Stimulated activated CD4-positive, alpha-beta T cell treated with anti-CD3 and anti-CD28 coated beads, Interleukin-1b, Interleukin-23, amount 100 ng/mL, for 48 hours (primary cell): ENCODE data around the gene PABPN1.

ENCODE experiments used
- DNase-seq: peaks from one replicate; pipeline ENCODE4 v3.0.0-alpha.2; 2020

Gene PABPN1

GRCh38 chr14:23327947-23328744 lies 6.9 kb downstream of the PABPN1 start:
- DNase-seq = peak; percentile 71

DNA sequence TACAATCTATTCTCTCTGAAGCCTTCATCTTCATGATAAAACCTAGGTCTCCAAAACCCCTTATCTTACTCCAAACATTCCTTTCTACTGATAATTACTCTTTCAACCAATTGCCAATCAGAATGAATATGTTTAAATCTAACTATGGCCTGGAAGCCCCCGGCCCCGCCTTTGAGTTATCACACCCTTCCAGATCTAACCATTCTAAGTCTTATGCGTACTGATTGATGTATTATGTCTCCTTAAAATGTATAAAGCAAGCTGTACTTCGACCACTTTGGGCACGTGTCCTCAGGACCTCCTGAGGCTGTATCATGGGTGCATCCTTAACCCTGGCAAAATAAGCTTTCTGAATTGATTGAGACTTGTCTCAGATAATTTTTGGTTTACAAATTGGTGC lies 14.4 kb downstream of the PABPN1 start:
- DNase-seq = no peak

DNA sequence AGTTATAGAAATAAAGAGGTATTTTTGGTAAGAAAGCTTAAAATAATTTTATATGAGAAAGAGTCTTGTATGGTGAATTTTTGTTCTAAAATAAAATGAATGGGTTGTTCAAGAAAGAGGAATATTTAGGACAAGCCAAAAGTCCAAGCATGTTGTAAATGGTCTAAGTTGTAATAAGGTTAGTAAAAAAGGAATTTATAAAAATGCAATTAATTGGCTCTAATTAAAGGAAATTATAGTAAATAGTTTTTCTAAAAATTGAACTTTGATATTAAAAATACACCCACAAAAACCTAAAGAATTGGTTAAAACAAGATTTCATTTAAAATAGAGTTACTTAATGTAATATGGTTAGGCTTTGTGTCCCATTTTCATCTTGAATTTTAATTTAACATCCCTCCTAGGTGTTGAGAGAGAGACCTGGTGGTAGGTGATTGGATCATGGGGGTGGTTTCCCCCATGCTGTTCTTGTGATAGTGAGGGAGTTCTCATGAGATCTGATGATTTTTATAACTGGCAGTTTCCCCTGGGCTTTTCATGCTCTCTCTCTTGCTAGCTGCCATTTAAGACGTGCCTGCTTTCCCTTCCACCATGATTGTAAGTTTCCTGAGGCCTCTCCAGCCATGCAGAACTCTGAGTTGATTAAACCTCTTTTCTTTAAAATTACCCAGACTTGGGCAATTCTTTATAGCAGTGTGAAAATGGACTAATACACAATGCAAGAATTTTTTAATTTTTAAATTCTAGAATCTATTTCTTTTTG lies 18.4 kb downstream of the PABPN1 start:
- no peak for DNase-seq

DNA sequence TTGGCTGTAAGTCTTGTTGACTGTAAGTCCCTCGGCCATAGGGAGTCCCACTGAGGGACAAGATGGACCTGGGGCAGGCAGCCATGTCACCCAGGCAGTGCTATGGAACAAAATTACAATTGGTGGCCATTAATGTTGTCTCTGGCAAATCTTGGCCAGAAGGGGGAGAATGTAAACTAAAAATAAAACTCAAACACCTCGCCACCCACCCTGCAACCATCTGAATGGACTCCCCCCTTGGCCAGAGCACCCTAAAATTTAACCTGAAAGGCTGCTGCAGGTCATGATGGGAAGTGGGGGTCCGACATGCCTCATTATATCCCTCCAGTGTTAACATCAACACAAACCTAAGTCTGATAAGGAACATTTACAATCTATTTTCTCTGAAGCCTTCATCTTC lies 23.2 kb downstream of the PABPN1 start:
- DNase-seq = no peak

DNA sequence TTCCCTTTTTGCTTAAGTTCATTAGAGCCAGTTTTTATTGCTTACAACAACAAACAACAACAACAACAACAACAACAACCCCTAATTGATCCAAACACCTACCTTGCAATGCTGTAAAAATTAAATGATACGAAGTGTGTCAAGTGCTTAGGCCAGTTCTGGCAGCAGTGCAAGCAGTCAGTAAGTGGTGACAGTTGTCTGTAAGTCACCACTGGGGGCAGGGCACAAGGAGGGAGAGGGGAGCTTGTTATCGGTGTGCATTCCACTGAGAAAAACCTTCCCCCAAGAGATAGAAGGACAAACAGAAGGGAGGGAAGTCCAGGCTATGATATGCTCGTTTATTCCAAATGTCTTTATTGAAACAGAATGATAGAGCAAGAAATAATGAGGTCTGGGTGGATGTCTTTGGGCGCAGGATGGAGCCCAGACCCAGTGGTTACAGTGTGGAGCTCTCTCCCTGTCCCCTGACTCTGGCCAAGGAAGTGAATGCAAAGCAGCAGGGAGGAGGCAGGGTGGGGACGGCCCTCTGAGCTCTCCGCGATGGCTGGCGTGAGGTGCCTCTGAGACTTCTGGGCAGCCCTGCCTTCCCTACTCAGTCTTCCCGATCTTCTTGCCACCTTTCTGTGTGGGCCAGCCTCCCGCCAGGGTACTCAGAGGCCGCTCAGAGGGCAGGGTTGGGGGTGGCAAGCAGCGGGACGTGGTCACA lies 24.9 kb downstream of the PABPN1 start:
- no peak for DNase-seq

DNA sequence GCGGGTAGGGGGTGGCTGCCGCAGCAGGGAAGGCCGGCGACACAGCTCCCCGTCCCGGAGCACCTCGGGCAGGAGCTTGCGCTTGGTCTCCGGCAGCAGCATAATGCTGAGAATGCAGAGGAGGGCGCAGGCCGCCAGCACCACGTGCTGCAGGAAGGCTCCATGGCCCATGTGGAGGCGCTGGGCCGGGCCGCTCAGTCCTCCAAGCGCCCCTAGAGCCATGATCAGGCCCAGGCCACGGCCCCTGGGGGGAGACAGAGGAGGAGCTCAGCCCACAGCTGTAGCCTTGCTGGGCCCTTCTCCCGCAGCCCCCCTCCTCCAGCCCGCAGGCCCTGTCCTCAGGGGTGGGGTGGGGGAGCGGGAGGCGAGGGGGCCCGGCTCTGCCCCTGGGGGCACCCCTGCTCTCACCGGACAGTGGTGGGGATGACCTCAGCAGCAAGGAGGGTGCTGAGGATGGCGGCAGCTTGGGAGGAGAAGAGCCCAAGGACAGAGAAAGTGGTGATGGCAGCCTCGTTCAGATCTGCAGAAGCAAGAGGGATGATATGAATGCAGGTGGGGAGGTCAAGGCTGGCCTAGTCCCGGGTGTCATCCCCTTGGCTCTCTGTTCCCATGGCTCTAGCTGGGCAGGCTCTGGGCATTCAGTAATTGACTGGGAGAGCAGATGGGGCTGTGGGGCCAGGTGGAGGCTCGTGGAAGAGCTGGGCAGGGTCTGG lies 25.6 kb downstream of the PABPN1 start:
- DNase-seq = no peak

DNA sequence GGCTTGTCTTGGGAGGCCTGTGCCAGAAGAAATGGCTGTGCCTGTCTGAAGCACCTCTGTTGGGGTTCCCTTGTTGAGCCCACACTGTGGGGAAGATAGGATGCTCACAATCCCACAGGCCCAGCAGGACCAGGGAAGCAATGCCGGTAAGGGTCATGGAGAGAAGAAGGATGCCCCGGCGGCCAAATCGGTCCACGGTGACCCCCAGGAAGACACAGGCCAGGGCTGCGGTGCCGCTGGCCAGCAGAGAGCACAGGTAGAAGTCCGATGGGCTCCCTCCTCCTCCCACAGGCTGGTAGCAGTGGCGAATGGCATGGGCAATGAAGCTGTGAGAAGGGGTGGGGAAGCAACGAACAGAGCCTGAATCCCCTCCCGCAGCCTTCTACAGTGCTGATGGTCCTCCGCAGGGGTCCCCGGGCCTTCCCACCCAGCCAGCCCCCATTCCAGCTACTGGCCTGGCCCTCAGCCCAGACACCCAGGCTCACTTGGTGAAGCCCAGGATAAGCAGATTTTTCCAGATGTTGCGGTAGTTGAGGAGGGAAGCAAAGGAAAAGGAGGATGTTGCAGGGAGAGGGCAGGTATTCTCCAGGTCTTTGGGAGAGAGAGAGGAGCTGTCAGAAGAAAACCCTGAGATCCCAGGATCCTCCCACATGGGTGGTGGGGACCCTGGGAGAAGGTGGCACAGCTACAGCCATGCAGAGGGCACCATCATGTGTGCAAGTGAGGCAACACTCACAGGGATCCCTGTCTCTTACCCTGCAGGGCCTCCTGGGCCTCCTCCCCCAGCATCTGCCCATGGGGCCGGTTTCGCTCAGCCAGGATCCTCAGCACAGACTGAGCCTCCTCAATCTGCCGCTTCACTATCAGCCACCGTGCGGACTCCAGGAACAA lies 26.4 kb downstream of the PABPN1 start:
- no peak for DNase-seq

- DNase-seq = no peak
Measured at GRCh38 chr14:23348297-23348655, 27.0 kb downstream of the PABPN1 start.

DNA sequence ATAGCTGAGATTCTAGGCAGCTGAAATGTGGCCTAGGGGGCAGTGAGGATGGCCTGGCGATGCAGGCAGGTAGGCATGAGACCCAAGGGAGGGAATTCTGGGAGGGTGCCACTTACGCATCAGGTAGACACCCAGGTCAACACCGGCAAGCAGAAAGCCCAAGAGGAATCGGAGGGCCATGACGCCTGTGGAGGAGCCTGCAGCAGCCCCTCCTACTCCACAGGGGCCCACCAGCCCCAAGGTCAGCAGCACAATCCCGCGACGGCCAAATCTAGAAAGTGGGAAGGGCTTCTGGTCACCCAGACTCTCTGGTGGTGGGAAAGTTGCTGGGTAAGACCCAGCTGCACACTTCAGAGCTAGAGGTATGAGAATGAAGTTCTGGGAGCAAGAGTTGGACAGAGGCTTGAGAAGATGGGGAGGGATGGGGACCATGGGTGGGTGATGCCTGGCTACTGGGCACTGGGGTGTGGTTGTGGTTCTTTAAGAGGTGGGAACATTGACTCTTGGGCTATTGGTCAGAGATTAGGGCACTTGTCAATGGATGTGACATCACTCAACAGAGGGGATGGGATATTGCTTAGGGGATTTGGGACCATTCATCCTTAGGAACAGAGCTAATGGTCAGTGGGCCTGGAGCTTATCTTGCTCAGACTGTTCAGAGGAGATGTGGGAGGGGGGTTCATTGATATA lies 28.0 kb downstream of the PABPN1 start:
- no peak for DNase-seq

DNA sequence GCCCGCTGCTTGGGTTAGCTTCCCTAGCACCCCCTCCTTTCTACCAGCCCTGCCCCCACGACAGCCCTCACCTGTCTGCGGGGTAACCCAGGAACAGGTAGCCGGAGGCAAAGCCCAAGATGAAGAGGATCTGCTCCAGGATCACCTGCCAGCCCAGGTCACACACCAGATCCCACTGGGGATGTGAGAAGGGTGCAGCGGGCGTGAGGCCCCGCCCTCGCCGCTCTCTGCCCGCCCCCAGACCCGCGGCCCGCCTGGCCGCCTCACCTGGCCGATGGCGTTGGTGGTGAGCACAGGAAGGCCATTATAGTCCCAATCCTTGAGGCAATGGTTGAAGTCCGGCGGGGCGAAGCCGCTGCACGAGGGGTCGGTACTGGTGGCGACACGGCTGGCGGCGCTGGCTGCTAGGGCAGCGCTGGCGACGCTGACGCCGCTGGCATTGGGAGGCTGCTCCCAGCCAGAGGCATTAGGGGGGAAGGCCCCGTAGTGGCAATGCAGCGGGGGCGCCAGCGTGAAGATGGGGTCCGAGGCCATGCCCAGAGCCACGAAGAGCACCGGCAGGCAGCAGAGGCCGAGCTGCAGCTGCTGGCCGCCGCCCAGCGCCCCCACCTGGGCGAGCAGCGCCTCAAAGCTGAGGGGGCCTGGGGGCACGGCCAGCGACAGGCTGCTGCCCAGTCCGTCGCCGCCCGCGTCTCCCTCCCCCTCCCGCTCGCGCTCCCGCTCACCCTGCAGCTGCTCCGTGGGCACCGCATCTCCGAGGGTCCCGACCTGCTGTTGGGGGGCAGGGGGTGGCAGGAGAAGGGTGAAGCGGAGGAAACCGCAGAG lies 30.6 kb downstream of the PABPN1 start:
- no peak for DNase-seq

- peak; percentile 52 for DNase-seq
Measured at GRCh38 chr14:23352506-23353432, 31.5 kb downstream of the PABPN1 start, which contains the start of gene SLC22A17. Gene SLC22A17 (minus strand): TSS chr14:23352887.

GRCh38 chr14:23353433-23353780 lies 32.1 kb downstream of the PABPN1 start:
- no peak for DNase-seq

DNA sequence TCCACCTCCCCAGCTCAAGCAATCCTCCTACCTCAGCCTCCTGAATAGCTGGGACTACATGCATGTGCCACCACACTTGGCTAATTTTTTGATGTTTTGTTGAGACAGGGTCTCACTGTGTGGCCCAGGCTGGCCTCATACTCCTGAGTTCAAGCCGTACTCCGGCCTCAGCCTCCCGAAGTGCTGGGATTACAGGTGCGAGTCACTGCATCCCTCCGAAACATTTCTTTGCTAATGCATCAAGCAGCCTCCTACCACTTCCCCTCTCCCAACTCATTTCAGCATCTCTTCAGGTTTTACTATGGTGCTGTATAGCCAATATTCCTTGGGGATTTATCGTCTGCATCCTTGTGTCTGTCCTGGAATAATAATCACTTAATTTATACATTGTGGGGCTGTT lies 33.7 kb downstream of the PABPN1 start:
- no peak for DNase-seq

- no peak for DNase-seq
Measured at GRCh38 chr14:23355871-23356435, 34.7 kb downstream of the PABPN1 start.

DNA sequence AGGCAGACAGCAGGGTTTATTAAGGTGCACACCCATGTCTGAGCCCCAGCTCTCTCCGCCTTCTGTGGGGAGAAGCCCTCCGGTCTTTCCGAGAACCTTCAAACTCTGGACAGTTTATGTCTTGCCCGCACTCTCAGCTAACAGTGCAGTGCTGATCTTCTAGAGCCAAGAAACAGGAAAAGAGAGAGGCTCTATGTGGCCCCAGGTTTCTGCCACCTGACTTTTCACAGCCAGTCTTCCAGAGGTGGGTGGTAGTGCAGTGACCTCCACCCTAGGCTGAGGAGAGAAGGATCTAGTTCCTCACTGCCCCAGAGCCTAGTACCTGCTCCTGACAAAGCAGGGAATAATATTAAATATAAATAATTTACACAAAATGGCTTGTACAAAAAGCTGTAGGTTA lies 35.4 kb downstream of the PABPN1 start:
- no peak for DNase-seq

DNA sequence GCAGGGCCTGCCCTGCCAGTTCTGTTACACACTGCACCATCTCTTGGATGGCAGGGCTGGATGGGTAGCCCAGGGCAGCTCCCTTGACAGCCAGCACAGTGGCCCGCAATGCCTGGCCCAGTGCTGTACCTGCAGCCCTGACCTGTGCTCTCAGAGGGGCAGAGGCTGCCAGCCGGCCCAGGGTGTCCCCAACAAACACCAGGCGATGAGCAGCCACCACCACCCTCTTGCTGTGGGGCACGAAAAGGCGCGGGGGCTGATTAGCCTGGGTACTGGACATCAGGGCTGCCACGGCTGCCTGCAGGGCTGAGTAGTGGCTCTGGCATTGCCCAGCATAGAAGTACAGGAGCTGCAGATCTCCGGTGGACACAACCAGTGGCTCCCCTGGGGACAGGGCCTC lies 36.0 kb downstream of the PABPN1 start:
- DNase-seq = no peak

GRCh38 chr14:23358042-23358441 lies 36.8 kb downstream of the PABPN1 start:
- DNase-seq = no peak

DNA sequence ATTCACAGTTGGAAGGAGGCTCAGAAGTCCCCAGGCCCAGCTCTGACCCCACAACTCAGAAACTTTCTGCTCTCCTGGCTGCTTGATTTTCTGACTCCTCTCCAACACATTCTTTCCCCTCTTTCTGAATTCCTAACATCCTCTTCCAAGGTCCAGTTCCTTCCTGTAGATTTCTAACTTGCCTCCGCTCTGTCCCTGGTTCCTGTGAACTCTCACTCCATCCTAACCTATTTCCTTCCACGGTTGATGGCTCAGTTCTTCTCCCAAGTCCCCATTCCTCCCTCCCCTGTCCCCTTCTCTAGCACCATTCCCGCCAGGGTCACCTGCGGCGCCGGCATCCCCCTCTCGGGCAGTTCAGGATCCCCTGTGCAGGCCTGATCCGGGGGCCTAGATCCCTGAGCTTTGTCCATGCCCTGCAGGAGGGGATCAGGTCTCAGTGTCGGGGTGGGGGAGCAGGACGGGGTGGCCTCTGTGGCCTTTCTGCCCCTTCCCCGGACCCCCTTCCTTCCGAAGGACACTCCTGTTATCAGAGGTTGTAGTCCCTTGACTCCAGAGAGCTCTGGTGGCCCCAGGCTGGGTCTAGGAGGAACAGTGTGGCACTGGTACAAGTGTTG lies 37.4 kb downstream of the PABPN1 start:
- no peak for DNase-seq
